Measurements from ENCODE around the gene SUGCT.
A peak's percentile ranks its signal among the peaks of the same experiment; 100 is the strongest.

Gene SUGCT

DNA sequence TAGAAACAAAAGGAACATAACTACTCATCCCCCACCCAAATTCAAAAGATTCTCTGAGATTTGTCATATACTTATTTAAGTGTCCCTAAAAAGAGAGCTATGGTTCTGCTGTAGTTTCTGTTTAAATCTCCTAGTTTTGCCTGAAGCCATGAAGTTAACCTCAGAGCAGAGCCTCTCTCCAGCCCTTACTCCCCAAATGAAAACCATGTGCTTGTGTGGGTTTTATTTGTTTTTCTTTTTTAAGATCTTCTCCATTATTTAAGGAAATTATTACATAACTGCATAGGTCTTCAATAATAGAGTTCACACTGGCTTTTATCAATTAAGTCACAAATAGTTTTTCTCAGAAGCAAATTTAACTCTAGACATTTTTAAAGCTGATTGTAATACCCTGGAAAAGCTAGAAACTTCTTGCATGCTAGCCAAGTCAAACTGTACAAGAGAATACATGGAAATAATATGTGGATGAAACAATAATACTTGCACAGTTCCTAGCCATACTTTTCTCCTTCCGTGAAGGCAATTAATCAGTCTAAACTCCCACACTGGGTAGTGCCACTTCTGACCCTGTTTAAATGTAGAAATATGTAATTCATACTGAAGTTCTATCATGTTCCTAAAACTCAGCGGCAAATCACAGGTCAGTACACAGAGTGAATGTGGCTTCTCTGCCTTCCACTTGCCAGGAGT is 579.7 kb downstream of the SUGCT start:
- no peaks in the 10 kb centered on the region for H3K27me3 ChIP-seq (replicated peaks)
- H3K36me3 ChIP-seq (replicated peaks): no peaks in the 10 kb centered on the region
- DNase-seq: no peak
- in situ Hi-C loops (cut with HindIII; ENCODE audit: low pct_ligation_motif_present, low sequenced_read_pairs): no loop called here
- no peak overlapping the region for H3K4me3 ChIP-seq (ENCODE audit: low read depth, low read length)
- TF ChIP-seq, protein P1, sequence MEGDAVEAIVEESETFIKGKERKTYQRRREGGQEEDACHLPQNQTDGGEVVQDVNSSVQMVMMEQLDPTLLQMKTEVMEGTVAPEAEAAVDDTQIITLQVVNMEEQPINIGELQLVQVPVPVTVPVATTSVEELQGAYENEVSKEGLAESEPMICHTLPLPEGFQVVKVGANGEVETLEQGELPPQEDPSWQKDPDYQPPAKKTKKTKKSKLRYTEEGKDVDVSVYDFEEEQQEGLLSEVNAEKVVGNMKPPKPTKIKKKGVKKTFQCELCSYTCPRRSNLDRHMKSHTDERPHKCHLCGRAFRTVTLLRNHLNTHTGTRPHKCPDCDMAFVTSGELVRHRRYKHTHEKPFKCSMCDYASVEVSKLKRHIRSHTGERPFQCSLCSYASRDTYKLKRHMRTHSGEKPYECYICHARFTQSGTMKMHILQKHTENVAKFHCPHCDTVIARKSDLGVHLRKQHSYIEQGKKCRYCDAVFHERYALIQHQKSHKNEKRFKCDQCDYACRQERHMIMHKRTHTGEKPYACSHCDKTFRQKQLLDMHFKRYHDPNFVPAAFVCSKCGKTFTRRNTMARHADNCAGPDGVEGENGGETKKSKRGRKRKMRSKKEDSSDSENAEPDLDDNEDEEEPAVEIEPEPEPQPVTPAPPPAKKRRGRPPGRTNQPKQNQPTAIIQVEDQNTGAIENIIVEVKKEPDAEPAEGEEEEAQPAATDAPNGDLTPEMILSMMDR (IDR thresholded peaks at IDR 0.05; ENCODE audit: low read depth, low read length, missing control alignments): no peak
- no peak overlapping the region for H3K27ac ChIP-seq

DNA sequence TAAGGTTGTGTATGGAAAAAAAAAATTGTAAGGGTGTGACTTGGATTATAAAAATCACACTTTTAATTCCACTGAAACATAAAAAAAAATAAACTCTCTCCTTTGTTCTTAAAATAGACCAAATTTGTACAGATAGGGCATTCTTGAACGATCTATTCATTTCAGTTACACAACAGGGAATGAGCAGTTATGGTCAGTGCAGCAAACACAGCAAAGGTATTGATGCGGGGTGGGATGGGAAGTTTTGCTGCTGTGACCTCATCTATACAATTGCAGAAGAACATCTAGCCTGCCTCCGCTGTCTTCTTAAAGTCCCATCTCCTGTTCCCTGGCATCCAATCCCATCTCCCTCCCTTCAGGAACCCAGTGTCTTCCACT is 580.2 kb downstream of the SUGCT start:
- H3K27me3 ChIP-seq (replicated peaks): no peaks in the 10 kb centered on the region
- no peak overlapping the region for H3K27ac ChIP-seq
- in situ Hi-C loops (cut with HindIII; ENCODE audit: low pct_ligation_motif_present, low sequenced_read_pairs): no loop called here
- TF ChIP-seq, protein P1 (IDR thresholded peaks at IDR 0.05; ENCODE audit: low read depth, low read length, missing control alignments): no peak
- DNase-seq: no peak
- H3K36me3 ChIP-seq (replicated peaks): no peaks in the 10 kb centered on the region
- H3K4me3 ChIP-seq (ENCODE audit: low read depth, low read length): no peak overlapping the region

DNA sequence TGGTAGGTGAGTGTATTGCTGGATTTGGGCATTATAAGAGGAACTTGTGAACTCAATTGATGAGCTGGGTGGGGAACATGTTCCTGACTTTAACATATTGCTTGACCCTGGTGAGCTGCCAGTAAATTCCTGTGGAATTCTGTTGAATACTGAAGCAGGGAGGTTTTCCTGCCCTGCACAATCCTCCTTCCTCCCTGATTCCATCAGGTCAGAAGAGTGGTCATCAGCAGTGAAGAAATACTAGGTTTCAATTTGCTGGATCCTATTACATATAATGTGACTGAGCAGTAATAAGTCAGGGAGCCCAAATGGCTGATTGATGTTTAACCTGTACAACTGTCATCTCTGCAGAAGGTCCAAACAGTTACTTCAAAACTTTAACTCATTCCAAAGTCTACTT is 581.2 kb downstream of the SUGCT start:
- H3K4me3 ChIP-seq (ENCODE audit: low read depth, low read length): no peak overlapping the region
- in situ Hi-C loops (cut with HindIII; ENCODE audit: low pct_ligation_motif_present, low sequenced_read_pairs): no loop called here
- TF ChIP-seq, protein P1 (IDR thresholded peaks at IDR 0.05; ENCODE audit: low read depth, low read length, missing control alignments): no peak
- no peak overlapping the region for H3K27ac ChIP-seq
- no peaks in the 10 kb centered on the region for H3K27me3 ChIP-seq (replicated peaks)
- no peak for DNase-seq
- no peaks in the 10 kb centered on the region for H3K36me3 ChIP-seq (replicated peaks)

DNA sequence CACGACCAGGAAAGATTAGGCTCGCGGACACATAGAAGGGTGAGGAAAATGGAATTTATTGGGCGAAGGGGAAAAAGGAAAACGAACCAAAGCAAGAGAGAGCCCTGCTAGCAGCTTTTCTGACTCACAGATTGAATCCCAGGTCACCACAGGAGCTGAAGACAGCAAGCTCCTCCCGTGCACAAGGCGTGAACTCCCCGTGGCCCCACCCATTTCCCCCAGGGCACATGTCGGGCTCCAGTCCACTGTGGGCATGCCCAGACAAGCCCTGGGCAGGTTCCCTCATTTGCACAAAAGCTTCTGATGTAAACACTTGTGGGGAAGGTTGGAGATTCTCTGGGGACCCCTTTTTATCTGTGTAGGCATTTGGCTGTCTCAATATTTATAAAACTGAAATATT is 582.4 kb downstream of the SUGCT start:
- Histone ChIP-seq H3K27me3 (replicated peaks) (no peaks in the 10 kb centered on the region), H3K4me3 (ENCODE audit: low read depth, low read length) (no peak overlapping the region), H3K36me3 (replicated peaks) (no peaks in the 10 kb centered on the region), H3K27ac (peak overlapping the region; percentile 73)
- in situ Hi-C loops (cut with HindIII; ENCODE audit: low pct_ligation_motif_present, low sequenced_read_pairs): no loop called here
- TF ChIP-seq, protein P1 (IDR thresholded peaks at IDR 0.05; ENCODE audit: low read depth, low read length, missing control alignments): no peak
- DNase-seq: peak; percentile 90

DNA sequence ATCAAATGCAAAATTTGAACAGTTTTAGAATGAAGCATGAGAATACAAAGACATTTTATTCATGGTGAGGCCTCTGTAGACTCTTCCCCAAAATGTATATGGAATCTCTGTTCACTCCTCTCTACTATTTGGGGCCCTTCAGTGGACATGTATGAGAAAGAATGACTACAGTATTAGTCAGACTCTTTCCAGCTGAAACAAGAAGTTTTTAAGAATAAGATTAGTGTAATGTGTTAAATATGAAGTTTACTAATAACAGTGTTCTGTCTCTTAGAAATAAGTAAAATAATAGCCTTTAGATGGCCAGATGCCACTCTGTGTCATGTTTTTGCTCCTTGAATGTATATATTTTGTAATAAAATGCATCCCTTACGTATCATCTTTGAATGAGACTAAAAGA is 585.6 kb downstream of the SUGCT start:
- no peak for DNase-seq
- in situ Hi-C loops (cut with HindIII; ENCODE audit: low pct_ligation_motif_present, low sequenced_read_pairs): no loop called here
- Histone ChIP-seq H3K27ac (peak overlapping the region; percentile 10), H3K36me3 (replicated peaks) (no peaks in the 10 kb centered on the region), H3K27me3 (replicated peaks) (no peaks in the 10 kb centered on the region), H3K4me3 (ENCODE audit: low read depth, low read length) (no peak overlapping the region)
- TF ChIP-seq, protein P1 (IDR thresholded peaks at IDR 0.05; ENCODE audit: low read depth, low read length, missing control alignments): no peak
